NCI-H1417 (cell line): Measurements from ENCODE around the gene SMYD5.
"Not testable (repeated sequence)": the region's sequence is repeated elsewhere in the genome, so short reads cannot be mapped to it uniquely, and the experiment has no call there.

Experiments used
- DNase-seq, 3 experiments: peaks; one replicate each; lab custom pipeline; 2025; lab: John Stamatoyannopoulos, UW

Gene SMYD5

GRCh38 chr2:73214120-73215035 lies at the start of gene SMYD5:
Gene SMYD5, plus strand, starts transcription at chr2:73214245. Its CDS starts 22 bp downstream, at chr2:73214267.
- peak; percentile 72 to 95 (median 95) for DNase-seq

GRCh38 chr2:73165978-73166377 lies 48.1 kb upstream of the SMYD5 start:
- DNase-seq: peak in 2 of 3 experiments; percentile 31 to 75

- not testable (repeated sequence) for DNase-seq
These were observed 47.2 kb upstream of the SMYD5 start for GRCh38 chr2:73166813-73167212.

GRCh38 chr2:73168348-73168747 lies 45.7 kb upstream of the SMYD5 start:
- not testable (repeated sequence) for DNase-seq

GRCh38 chr2:73170341-73170740 lies 43.7 kb upstream of the SMYD5 start:
- DNase-seq: not testable (repeated sequence)

- no peak for DNase-seq
These were observed 41.1 kb upstream of the SMYD5 start for GRCh38 chr2:73172963-73173362.

- DNase-seq: no peak
These were observed 40.3 kb upstream of the SMYD5 start for GRCh38 chr2:73173781-73174180.

- no peak for DNase-seq
These were observed 39.8 kb upstream of the SMYD5 start for GRCh38 chr2:73174244-73174643.

- no peak for DNase-seq
These were observed 38.9 kb upstream of the SMYD5 start for GRCh38 chr2:73174941-73175662.

GRCh38 chr2:73175663-73176204 lies 38.3 kb upstream of the SMYD5 start:
- DNase-seq: peak in 2 of 3 experiments; percentile 78

- peak in 2 of 3 experiments; percentile 67 to 72 for DNase-seq
These were observed 37.7 kb upstream of the SMYD5 start for GRCh38 chr2:73176205-73176880.

GRCh38 chr2:73176881-73177644 lies 37.0 kb upstream of the SMYD5 start:
- DNase-seq: peak; percentile 69 to 94 (median 90)

GRCh38 chr2:73177645-73178255 lies 36.3 kb upstream of the SMYD5 start:
- DNase-seq: no peak

- no peak for DNase-seq
These were observed 28.1 kb upstream of the SMYD5 start for GRCh38 chr2:73185965-73186364.

- DNase-seq: no peak
These were observed 26.5 kb upstream of the SMYD5 start for GRCh38 chr2:73187549-73187948.

- no peak for DNase-seq
These were observed 16.5 kb upstream of the SMYD5 start for GRCh38 chr2:73197579-73197978.

- not testable (repeated sequence) for DNase-seq
These were observed 13.8 kb upstream of the SMYD5 start for GRCh38 chr2:73200281-73200680.

- DNase-seq: peak in 1 of 3 experiments; percentile 36
These were observed 11.6 kb upstream of the SMYD5 start, which contains the start of gene NOTO for GRCh38 chr2:73202156-73203054. Gene NOTO, plus strand, starts transcription at chr2:73202574. Its CDS starts 93 bp downstream, at chr2:73202667.

GRCh38 chr2:73203055-73203681 lies 10.9 kb upstream of the SMYD5 start:
- peak; percentile 26 to 49 (median 41) for DNase-seq
